Transverse colon (tissue), 4 donors: ENCODE measurements around the gene CEP41.

ENCODE experiments used
- CTCF ChIP-seq, 5 experiments: fragments of 200-600 bp in 3 of 5; fragments of 450-650 bp in 2 of 5; sonication (generic) in 3 of 5; IDR thresholded peaks; 1 replicate in 2 of 5; 2 replicates in 3 of 5; pipeline ENCODE4 v1.5.1; 2016 to 2017; ENCODE audit warnings: antibody characterized with exemption in 5 of 5, inconsistent platforms in 3 of 5, mild to moderate bottlenecking in 2 of 5, moderate library complexity in 1 of 5
- EP300 ChIP-seq: sonication (generic); formaldehyde crosslinking; IDR thresholded peaks from one replicate; pipeline ENCODE4 v1.6.1; 2017; ENCODE audit warnings: antibody characterized with exemption, low read depth
- POLR2A ChIP-seq: fragments of 450-650 bp; IDR thresholded peaks from one replicate; pipeline ENCODE4 v1.6.1; 2016; ENCODE audit warnings: antibody characterized with exemption, mild to moderate bottlenecking, moderate library complexity
- POLR2AphosphoS5 ChIP-seq, 3 donors: sonication (generic); formaldehyde crosslinking; IDR thresholded peaks; one replicate each; pipeline ENCODE4 v1.6.1; 2016; ENCODE audit warnings: antibody characterized with exemption in 3 of 3

DNA sequence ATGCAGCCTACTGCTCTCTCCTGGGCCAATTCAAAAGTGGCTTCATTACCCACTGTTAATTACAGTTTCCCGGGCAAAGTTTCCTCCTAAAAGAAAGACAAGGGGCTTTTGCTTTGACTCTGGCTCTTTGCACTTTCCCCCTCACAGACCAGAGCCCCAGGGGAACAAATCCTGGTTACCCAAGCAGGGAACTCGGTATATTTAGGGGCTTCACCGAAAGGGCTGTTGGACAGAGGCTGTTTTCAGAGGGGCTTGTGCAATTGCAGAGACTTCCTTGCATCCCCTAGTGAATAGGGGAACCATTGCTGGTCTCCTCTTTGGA lies 53.5 kb downstream of the CEP41 start:
- TF ChIP-seq CTCF (IDR thresholded peaks at IDR 0.05) = no peak
- no peak for TF ChIP-seq POLR2A
- TF ChIP-seq EP300 = no peak
- no peak for TF ChIP-seq POLR2AphosphoS5 (IDR thresholded peaks at IDR 0.05)
